ENCODE results near the gene SWSAP1. TPM values are rescaled to one million over a fixed set of nuclear protein-coding genes. Genes with fewer than 3 reads are reported as not detected.
"Not testable (repeated sequence)": the region's sequence is repeated elsewhere in the genome, so short reads cannot be mapped to it uniquely, and the experiment has no call there.

The SWSAP1 gene
- total RNA-seq, 2 donors from 2014 or later: 3.0 to 4.6 TPM

GRCh38 chr19:11377756-11378155 is 3.3 kb downstream of the SWSAP1 start:
- H3K9me3 ChIP-seq: no peaks in the 10 kb centered on the region
- peak overlapping the region; percentile 5 for H3K27ac ChIP-seq
- no peak overlapping the region for H3K9ac ChIP-seq (ENCODE audit: low read depth in 2 of 2, low read length in 2 of 2)
- no peak for DNase-seq
- no peaks in the 10 kb centered on the region for H3K27me3 ChIP-seq
- no peaks in the 10 kb centered on the region for H3K36me3 ChIP-seq
- intact Hi-C loops (cut with DNase I): no loop called here
- peaks cover 10% of the 10 kb centered on the region for H3K4me1 ChIP-seq
- TF ChIP-seq CTCF (IDR thresholded peaks at IDR 0.05): no peak
- no peak overlapping the region for H3K4me3 ChIP-seq

DNA sequence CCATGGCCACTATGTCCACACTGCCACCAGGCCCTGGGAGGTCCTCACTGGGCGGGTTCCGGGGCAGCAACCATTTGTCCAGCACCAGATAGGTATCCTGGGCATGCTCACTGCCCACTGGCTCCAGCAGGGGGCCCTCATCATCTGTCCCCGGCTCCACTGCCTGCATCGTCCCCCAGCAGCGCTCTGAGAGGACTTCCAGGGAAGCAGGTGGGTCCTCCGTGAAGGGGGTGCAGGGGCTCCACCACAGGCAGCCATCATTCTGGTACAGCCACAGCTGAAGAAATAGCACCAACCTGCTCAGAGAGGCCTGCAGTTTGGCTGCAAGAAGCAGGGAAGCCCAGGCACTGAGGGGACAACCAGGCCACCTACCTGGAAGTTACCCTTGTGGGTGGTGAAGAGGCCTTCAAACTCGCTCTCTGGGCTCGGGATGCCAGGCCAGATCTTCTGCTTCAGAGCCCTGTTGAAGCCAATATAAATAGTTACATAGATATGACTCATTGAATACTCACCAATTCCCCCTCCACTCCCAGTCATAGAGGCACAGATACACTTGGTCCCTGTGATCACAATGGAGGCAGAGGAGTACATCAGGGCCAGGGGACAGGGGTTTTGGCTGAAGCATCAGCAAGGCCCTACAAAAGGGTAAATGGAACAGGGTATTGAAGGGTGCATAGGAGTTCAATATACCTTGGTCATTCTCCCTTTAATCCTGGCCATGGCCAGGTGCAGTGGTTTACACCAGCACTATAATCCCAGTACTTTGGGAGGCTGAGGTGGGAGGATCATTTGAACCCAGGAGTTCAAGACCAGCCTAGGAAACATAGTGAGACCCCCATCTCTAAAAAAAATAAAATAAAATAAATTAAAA is 4.1 kb downstream of the SWSAP1 start:
- DNase-seq: peak; percentile 55
- Histone ChIP-seq H3K36me3 (no peaks in the 10 kb centered on the region), H3K27me3 (no peaks in the 10 kb centered on the region), H3K9me3 (no peaks in the 10 kb centered on the region), H3K4me3 (no peak overlapping the region), H3K9ac (ENCODE audit: low read depth in 2 of 2, low read length in 2 of 2) (no peak overlapping the region), H3K4me1 (peaks cover 15% of the 10 kb centered on the region), H3K27ac (no peak overlapping the region)
- intact Hi-C loops (cut with DNase I): no loop called here
- TF ChIP-seq CTCF (IDR thresholded peaks at IDR 0.05): peak; percentile 48

DNA sequence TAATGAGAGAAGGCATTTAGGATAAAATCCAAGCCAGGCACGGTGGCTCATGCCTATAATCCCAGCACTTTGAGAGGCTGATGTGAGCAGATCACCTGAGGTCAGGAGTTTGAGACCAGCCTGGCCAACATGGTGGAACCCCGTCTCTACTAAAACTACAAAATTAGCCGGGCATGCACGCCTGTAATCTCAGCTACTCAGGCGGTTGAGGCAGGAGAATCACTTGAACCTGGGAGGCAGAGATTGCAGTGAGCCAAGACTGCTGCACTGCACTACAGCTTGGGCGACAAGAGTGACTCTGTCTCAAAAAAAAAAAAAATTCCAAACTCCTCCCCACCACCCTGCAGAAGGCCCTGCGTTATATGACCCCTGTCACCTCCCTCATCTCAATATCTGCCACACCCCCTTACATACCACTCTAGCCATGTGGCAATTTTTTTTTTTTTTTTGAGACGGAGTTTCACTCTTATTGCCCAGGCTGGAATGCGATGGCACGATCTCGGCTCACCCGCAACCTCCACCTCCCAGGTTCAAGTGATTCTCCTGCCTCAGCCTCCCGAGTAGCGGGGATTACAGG is 4.9 kb downstream of the SWSAP1 start:
- H3K36me3 ChIP-seq; H3K4me3 ChIP-seq; DNase-seq; H3K27ac ChIP-seq; H3K9me3 ChIP-seq; H3K27me3 ChIP-seq; H3K9ac ChIP-seq (ENCODE audit: low read depth in 2 of 2, low read length in 2 of 2); intact Hi-C loops (cut with DNase I): not testable (repeated sequence)
- H3K4me1 ChIP-seq: peaks cover 15% of the 10 kb centered on the region

DNA sequence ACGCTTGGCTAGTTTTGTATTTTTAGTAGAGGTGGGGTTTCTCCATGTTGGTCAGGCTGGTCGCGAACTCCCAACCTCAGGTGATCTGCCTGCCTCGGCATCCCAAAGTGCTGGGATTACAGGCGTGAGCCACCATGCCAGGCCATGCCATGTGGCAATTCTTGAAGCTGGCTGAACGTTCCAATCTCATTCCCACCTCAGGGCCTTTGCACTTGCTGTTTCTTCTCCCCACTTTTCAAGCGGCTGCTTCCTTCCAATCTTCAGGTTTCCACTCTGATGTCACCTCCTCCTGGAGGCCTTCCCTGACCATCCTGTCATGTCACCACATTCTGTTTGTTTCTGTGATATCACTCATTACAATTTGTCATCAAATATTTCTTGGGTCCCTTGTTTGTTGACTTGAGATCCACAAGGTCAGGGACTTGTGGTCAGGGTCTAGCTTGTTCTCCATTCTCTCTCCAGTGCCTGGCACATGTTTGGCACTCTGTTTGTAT is 5.4 kb downstream of the SWSAP1 start:
- Histone ChIP-seq H3K36me3 (no peaks in the 10 kb centered on the region), H3K27me3 (no peaks in the 10 kb centered on the region), H3K4me3 (no peak overlapping the region), H3K4me1 (peaks cover 15% of the 10 kb centered on the region), H3K27ac (peak overlapping the region; percentile 82), H3K9ac (ENCODE audit: low read depth in 2 of 2, low read length in 2 of 2) (peak overlapping the region in 1 of 2 donors; percentile 88), H3K9me3 (no peaks in the 10 kb centered on the region)
- intact Hi-C loops (cut with DNase I): loop anchor here (5.0 kb wide), 2 partner anchors 67 to 88 kb away; no protein-coding TSS in a partner anchor
- DNase-seq: no peak
- no peak for TF ChIP-seq CTCF (IDR thresholded peaks at IDR 0.05)

- H3K4me3 ChIP-seq: peak overlapping the region; percentile 65
- peak overlapping the region; percentile 82 for H3K27ac ChIP-seq
- peak; percentile 75 for TF ChIP-seq CTCF (IDR thresholded peaks at IDR 0.05)
- no peaks in the 10 kb centered on the region for H3K36me3 ChIP-seq
- H3K27me3 ChIP-seq: no peaks in the 10 kb centered on the region
- H3K4me1 ChIP-seq: peaks cover 11% of the 10 kb centered on the region
- peak overlapping the region; percentile 70 to 88 for H3K9ac ChIP-seq (ENCODE audit: low read depth in 2 of 2, low read length in 2 of 2)
- H3K9me3 ChIP-seq: no peaks in the 10 kb centered on the region
- DNase-seq: peak; percentile 98
- intact Hi-C loops (cut with DNase I): loop anchor here (5.0 kb wide), 2 partner anchors 66 to 89 kb away; no protein-coding TSS in a partner anchor
These were observed 6.4 kb downstream of the SWSAP1 start for GRCh38 chr19:11380653-11381537.
